ENCODE measurements around the gene TRPV4.

TRPV4 gene

DNA sequence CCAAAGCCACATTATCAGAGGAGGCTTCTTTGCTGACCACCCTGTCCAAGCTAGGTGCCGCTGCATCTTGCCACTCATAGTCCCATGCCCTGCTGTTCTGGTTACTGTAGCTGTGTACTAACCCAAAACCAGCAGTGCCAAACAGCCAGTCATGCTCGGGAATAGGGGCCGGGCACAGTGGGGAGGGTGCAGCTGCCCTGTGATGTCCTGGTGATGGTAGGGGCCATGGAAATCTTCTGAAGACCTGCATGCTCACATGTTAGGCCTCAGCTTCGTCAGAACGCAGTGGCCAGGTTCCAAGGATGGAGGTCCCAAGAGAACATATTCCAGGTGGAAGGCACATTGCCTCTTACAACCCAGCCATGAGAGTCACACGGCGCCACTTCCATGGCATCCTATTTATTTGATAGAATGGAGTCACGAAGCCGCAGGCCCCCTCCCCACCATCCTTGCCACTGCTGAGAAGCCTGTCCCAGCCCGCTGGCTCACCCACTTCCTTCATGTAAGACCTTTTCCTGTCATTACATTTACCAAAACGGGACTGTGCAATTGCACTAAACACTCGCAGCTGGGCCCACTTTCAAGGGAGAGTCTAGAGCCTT lies 71.0 kb downstream of the TRPV4 start:
- no peaks in the 10 kb centered on the region; the same call in 1 of the 2 replicates for H3K36me3 ChIP-seq (ENCODE audit: insufficient read depth, low read length)
- H3K27ac ChIP-seq (ENCODE audit: low read depth, low read length) = no peak overlapping the region
- H3K4me3 ChIP-seq (ENCODE audit: low read depth, low read length) = no peak overlapping the region
- H2AFZ ChIP-seq (ENCODE audit: low read length, unreplicated experiment) = no peak overlapping the region
- H3K79me2 ChIP-seq (ENCODE audit: control insufficient read depth, insufficient read depth, low read length, unreplicated experiment) = no peaks in the 10 kb centered on the region
- peaks cover under 1% of the 10 kb centered on the region; the same call in 1 of the 2 replicates for H3K27me3 ChIP-seq (ENCODE audit: insufficient read depth, low read length)
- peaks cover 7% of the 10 kb centered on the region for H3K4me1 ChIP-seq (ENCODE audit: control insufficient read depth, insufficient read depth, low read length, unreplicated experiment)

DNA sequence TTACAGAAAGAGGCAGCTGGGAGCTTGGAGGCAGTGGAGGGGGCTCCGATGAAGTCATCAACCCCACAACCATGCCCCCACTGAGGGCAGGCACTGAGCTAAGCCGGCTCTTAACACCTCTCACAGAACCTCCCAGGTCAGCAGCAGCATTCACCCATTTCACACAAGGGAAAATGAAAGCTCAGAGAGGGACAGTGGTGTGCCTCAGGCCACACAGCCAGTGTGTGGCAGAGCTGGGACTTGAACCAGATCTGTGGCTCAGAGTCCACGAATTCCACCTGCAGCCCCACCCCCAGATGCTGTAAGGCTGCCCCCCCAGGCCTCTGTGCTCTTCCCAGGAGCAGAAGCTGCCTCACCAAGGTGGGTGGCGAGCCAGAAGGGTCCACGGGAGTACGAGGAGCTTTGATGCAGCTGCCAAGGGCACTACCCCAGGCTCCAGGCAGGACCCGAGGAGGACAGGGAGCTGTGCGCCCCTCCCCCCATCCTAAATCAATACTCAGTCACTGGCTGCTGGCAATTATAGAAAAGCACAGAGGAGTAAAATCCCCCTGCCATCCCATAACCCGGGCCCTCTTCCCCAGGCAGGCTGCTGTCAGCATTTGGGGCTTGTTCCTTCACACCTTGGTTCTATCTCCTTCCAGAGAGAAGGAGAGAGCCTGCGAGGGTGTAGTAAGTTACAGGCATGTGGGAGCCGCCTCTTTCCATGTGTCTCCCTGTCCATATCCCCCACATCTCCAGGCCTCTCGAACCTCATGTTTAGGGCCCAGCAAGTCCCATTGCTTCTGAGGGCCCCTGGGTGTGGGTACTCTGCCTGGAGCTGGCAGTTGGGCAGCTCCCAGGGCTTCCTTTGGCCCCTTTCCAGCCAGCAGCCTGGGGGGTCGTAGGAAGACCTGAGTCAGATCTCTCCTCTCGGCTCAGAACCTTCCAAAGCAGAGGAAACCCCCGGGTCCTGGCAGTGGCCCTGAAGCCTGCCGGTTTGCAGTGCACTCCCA lies 72.0 kb downstream of the TRPV4 start:
- H3K79me2 ChIP-seq (ENCODE audit: control insufficient read depth, insufficient read depth, low read length, unreplicated experiment) = no peaks in the 10 kb centered on the region
- peaks cover 7% of the 10 kb centered on the region for H3K4me1 ChIP-seq (ENCODE audit: control insufficient read depth, insufficient read depth, low read length, unreplicated experiment)
- no peak overlapping the region for H2AFZ ChIP-seq (ENCODE audit: low read length, unreplicated experiment)
- H3K4me3 ChIP-seq (ENCODE audit: low read depth, low read length) = no peak overlapping the region
- no peak overlapping the region for H3K27ac ChIP-seq (ENCODE audit: low read depth, low read length)
- peaks cover 5% of the 10 kb centered on the region; the same call in 1 of the 2 replicates for H3K27me3 ChIP-seq (ENCODE audit: insufficient read depth, low read length)
- H3K36me3 ChIP-seq (ENCODE audit: insufficient read depth, low read length) = no peaks in the 10 kb centered on the region; the same call in 1 of the 2 replicates

DNA sequence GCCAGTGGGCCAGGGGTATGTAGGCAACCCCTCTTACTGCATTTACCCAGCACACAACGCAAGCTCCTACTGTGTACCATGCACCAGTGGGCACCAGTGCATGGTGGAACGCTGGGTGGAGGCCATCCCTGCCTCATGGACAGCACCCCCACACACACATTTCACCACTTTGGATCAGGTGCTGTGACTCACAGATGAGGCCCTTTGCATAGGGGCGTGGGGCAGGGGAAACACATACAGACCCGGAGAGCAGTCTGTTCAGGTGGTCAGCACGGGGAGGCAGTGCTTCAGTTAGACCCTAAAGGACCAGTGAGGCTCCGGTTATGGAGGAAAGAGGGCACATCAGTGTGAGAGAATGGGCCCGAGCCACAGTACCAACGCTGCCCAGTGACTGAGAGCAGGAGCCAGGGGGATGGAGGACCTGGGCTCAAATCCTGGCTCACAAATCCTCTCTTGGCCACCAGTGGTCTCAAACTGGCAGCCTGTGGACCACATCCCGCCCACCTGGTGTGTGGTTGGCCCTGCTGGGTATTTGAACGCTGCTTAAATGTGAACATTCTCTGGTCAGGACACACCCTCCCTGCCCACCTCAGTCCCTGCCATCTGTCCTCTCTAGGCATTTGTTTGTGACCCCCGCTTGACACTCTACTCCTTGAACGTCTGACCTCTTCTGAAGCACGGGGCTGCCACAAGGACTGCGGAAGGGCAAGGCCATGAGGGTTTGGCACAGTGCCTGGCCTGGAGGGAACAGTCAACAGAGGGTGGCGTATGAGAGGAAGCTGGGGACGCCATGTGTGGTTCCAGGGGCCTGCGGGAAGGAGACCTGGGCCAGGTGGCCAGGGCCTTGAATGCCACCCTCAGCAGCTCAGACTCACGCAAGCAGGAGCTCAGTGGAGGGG lies 72.9 kb downstream of the TRPV4 start:
- Histone ChIP-seq H3K4me1 (ENCODE audit: control insufficient read depth, insufficient read depth, low read length, unreplicated experiment) (peaks cover 7% of the 10 kb centered on the region), H3K36me3 (ENCODE audit: insufficient read depth, low read length) (no peaks in the 10 kb centered on the region; the same call in 1 of the 2 replicates), H2AFZ (ENCODE audit: low read length, unreplicated experiment) (no peak overlapping the region), H3K4me3 (ENCODE audit: low read depth, low read length) (no peak overlapping the region), H3K27ac (ENCODE audit: low read depth, low read length) (no peak overlapping the region), H3K27me3 (ENCODE audit: insufficient read depth, low read length) (peaks cover 14% of the 10 kb centered on the region; the same call in 1 of the 2 replicates), H3K79me2 (ENCODE audit: control insufficient read depth, insufficient read depth, low read length, unreplicated experiment) (no peaks in the 10 kb centered on the region)

DNA sequence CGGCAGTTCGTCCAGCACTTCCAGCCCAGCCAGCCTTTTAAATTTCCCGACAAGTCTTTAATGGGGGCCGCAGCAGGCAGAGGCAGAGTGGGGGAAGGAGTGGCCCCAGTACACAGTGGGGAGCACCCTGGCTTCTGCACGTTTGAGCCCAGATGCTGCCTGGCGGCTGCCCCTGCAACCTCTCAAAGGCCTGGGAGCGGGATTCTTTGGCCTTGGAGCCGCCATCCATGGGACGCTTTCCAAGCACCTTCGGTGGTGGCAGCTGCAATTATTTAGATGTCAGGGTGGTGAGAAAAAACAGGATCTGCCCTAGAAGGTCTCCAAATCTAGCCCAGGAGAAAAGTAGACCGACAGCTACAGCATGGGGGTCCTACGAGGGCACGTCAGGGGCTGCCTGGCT lies 73.6 kb downstream of the TRPV4 start:
- H3K4me1 ChIP-seq (ENCODE audit: control insufficient read depth, insufficient read depth, low read length, unreplicated experiment) = peaks cover 7% of the 10 kb centered on the region
- no peak overlapping the region for H3K4me3 ChIP-seq (ENCODE audit: low read depth, low read length)
- no peaks in the 10 kb centered on the region; the same call in 1 of the 2 replicates for H3K36me3 ChIP-seq (ENCODE audit: insufficient read depth, low read length)
- H3K27me3 ChIP-seq (ENCODE audit: insufficient read depth, low read length) = peaks cover 14% of the 10 kb centered on the region; the same call in 1 of the 2 replicates
- no peak overlapping the region for H3K27ac ChIP-seq (ENCODE audit: low read depth, low read length)
- H3K79me2 ChIP-seq (ENCODE audit: control insufficient read depth, insufficient read depth, low read length, unreplicated experiment) = no peaks in the 10 kb centered on the region
- no peak overlapping the region for H2AFZ ChIP-seq (ENCODE audit: low read length, unreplicated experiment)

DNA sequence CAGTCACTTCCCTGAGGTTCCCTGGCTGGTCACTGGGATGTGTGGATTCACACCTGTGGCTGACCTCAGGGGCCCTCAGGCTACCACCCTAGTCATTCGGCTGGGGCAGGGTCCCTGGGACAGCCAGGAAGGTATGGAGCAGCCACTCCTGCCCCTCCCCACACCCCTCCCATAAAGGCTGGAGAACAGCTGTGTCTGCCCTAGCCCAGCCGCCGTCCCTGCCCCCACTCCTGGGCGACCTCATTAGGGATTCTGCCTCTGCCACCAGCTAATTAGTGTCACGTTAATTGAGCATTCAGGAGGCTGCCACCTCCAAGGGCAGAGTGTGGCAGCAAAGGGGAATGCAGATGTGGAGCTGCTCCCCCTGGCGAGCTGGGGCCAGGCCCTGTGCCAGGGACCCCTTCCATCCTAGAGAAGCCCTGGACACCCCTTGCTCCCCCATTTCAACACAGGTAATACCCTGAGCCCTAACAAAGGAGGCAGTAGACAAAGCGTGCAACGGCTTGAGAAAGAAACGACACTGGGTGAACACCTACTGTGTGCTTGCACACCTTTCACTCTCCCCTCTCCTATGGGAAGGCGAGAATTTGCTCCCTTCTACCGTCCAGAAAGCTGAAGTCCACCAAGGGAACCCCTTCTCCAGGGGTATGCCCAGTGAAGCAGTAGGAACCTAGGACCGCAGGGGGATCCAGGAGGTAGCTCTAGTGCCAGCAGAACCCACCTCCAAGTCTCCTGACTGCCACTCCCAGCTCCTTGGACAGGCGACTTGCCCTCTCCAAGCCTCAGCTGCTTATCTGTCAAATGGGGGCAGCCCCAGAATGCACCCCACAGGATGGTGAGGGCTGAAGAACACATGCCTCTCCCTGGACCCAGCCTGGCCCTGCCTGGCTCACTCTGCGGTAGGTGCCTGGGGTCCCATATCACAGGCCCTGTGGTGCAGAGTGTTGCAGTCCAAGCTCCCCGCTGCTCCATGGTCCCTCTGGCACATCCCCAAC lies 74.5 kb downstream of the TRPV4 start:
- H3K27me3 ChIP-seq (ENCODE audit: insufficient read depth, low read length) = peaks cover 14% of the 10 kb centered on the region; the same call in 1 of the 2 replicates
- H3K4me1 ChIP-seq (ENCODE audit: control insufficient read depth, insufficient read depth, low read length, unreplicated experiment) = peaks cover 7% of the 10 kb centered on the region
- no peak overlapping the region for H3K4me3 ChIP-seq (ENCODE audit: low read depth, low read length)
- no peaks in the 10 kb centered on the region for H3K79me2 ChIP-seq (ENCODE audit: control insufficient read depth, insufficient read depth, low read length, unreplicated experiment)
- H3K27ac ChIP-seq (ENCODE audit: low read depth, low read length) = no peak overlapping the region
- H3K36me3 ChIP-seq (ENCODE audit: insufficient read depth, low read length) = no peaks in the 10 kb centered on the region; the same call in 1 of the 2 replicates
- H2AFZ ChIP-seq (ENCODE audit: low read length, unreplicated experiment) = no peak overlapping the region

DNA sequence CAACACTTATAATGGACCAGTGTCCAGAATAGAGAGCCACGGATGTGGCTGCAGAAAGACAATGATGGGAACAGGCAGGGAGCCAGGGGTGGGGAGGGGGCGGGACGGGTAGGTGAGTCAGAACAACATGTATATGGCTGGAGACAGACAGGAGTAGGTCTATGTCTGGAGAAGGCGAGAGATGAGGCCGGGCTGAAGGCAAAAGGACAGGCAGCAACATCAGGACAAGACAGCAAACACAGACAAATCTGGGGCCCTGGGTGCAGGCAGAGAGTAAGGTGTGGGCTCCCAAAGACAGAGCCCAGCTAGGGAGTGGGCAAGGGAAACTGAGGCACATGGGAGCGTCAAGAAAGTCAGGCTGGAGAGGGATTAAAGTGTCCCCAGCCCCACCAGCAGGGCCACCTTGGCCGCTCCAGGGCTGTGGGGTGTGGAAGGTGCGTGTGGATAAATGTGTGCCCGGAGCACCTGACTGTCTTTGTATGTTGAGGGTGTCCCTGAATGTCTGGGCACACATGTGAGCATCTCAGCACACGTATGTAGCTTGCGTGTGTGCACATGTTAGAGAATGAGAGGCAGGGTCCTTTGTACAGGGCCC lies 75.4 kb downstream of the TRPV4 start:
- Histone ChIP-seq H3K4me1 (ENCODE audit: control insufficient read depth, insufficient read depth, low read length, unreplicated experiment) (peaks cover under 1% of the 10 kb centered on the region), H3K36me3 (ENCODE audit: insufficient read depth, low read length) (no peaks in the 10 kb centered on the region), H3K27me3 (ENCODE audit: insufficient read depth, low read length) (peaks cover 14% of the 10 kb centered on the region; the same call in 1 of the 2 replicates), H2AFZ (ENCODE audit: low read length, unreplicated experiment) (no peak overlapping the region), H3K4me3 (ENCODE audit: low read depth, low read length) (no peak overlapping the region), H3K27ac (ENCODE audit: low read depth, low read length) (no peak overlapping the region), H3K79me2 (ENCODE audit: control insufficient read depth, insufficient read depth, low read length, unreplicated experiment) (no peaks in the 10 kb centered on the region)

DNA sequence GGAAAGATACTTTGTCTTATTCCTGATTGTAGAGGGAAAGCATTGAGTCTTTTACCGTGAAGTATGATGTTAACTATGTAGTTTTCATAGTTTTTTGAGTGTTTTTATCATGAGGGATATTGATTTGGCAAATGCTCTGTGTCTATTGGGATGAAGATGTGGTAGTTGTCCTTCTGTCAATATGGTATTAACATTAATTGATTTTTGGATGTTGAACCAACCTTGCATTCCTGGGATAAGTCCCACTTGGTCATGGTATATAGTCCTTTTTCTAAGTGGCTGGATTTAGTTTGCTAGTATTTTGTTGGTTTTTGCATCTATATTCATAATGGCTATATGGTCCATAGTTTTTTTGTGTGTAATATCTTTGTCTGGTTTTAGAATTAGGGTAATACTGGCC lies 76.7 kb downstream of the TRPV4 start:
- H3K27ac ChIP-seq (ENCODE audit: low read depth, low read length) = no peak overlapping the region
- H3K36me3 ChIP-seq (ENCODE audit: insufficient read depth, low read length) = no peaks in the 10 kb centered on the region
- H3K4me1 ChIP-seq (ENCODE audit: control insufficient read depth, insufficient read depth, low read length, unreplicated experiment) = no peaks in the 10 kb centered on the region
- no peak overlapping the region for H3K4me3 ChIP-seq (ENCODE audit: low read depth, low read length)
- no peaks in the 10 kb centered on the region for H3K79me2 ChIP-seq (ENCODE audit: control insufficient read depth, insufficient read depth, low read length, unreplicated experiment)
- H2AFZ ChIP-seq (ENCODE audit: low read length, unreplicated experiment) = no peak overlapping the region
- H3K27me3 ChIP-seq (ENCODE audit: insufficient read depth, low read length) = peaks cover 19% of the 10 kb centered on the region; the same call in 1 of the 2 replicates

DNA sequence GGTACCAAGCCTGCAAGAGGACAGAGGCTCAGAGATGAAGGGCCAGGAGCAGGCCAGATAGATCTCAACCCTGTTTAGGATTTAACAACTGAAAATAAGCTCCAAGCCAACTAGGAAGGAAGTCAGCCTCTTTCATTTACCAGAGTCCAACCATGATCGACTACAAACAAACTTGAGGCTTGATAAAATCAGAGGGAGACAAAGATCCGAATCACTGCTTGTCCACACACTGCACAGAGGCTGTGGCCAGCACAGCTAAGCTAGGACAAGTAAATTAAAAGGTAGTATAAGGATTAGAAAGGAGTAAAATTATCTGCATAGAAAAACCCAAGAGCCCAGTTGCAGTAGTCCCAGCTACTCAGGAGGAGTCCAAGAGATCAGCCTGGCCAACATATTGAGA lies 79.2 kb downstream of the TRPV4 start:
- Histone ChIP-seq H3K4me1 (ENCODE audit: control insufficient read depth, insufficient read depth, low read length, unreplicated experiment) (no peaks in the 10 kb centered on the region), H3K27me3 (ENCODE audit: insufficient read depth, low read length) (peaks cover 31% of the 10 kb centered on the region; the same call in 1 of the 2 replicates), H3K27ac (ENCODE audit: low read depth, low read length) (no peak overlapping the region), H2AFZ (ENCODE audit: low read length, unreplicated experiment) (no peak overlapping the region), H3K36me3 (ENCODE audit: insufficient read depth, low read length) (no peaks in the 10 kb centered on the region), H3K79me2 (ENCODE audit: control insufficient read depth, insufficient read depth, low read length, unreplicated experiment) (no peaks in the 10 kb centered on the region), H3K4me3 (ENCODE audit: low read depth, low read length) (no peak overlapping the region)

DNA sequence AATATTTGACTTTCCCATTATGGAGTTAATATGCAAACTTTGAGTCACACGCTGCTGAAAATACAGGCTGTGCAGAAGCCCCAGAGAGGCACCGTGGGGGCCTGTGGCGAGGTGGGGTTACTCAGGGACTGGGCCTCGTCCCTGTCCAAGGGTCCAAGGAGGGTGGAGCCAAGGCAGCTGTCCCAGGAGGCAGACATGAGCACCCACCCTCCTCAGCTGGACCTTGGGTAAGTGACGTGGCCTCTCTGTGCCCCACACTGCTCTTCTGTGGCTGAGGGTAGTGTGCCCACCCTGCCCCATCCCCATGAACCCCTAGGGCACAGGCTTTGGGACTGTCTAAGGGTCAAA lies 80.2 kb downstream of the TRPV4 start:
- H3K36me3 ChIP-seq (ENCODE audit: insufficient read depth, low read length) = no peaks in the 10 kb centered on the region
- no peak overlapping the region for H3K27ac ChIP-seq (ENCODE audit: low read depth, low read length)
- H3K4me3 ChIP-seq (ENCODE audit: low read depth, low read length) = no peak overlapping the region
- H3K4me1 ChIP-seq (ENCODE audit: control insufficient read depth, insufficient read depth, low read length, unreplicated experiment) = no peaks in the 10 kb centered on the region
- peaks cover 38% of the 10 kb centered on the region; the same call in 1 of the 2 replicates for H3K27me3 ChIP-seq (ENCODE audit: insufficient read depth, low read length)
- H2AFZ ChIP-seq (ENCODE audit: low read length, unreplicated experiment) = no peak overlapping the region
- H3K79me2 ChIP-seq (ENCODE audit: control insufficient read depth, insufficient read depth, low read length, unreplicated experiment) = no peaks in the 10 kb centered on the region
